ENCODE measurements around the gene RIOK1.

Gene RIOK1

GRCh38 chr6:7409740-7410139 lies 20.1 kb downstream of the RIOK1 start:
- DNase-seq (ENCODE audit: low spot score): no peak

- no peak for DNase-seq (ENCODE audit: low spot score)
Measured at GRCh38 chr6:7410851-7411250, 21.2 kb downstream of the RIOK1 start.

GRCh38 chr6:7411328-7411727 lies 21.7 kb downstream of the RIOK1 start:
- no peak for DNase-seq (ENCODE audit: low spot score)

- peak; percentile 72 for DNase-seq (ENCODE audit: low spot score)
Measured at GRCh38 chr6:7413151-7413823, 23.7 kb downstream of the RIOK1 start.

- peak; percentile 81 for DNase-seq (ENCODE audit: low spot score)
Measured at GRCh38 chr6:7414811-7415210, 25.2 kb downstream of the RIOK1 start.

GRCh38 chr6:7417684-7418083 lies 28.1 kb downstream of the RIOK1 start:
- DNase-seq (ENCODE audit: low spot score): no peak

- no peak for DNase-seq (ENCODE audit: low spot score)
Measured at GRCh38 chr6:7418238-7418905, 28.8 kb downstream of the RIOK1 start.

- no peak for DNase-seq (ENCODE audit: low spot score)
Measured at GRCh38 chr6:7419065-7419464, 29.5 kb downstream of the RIOK1 start.

- DNase-seq (ENCODE audit: low spot score): no peak
Measured at GRCh38 chr6:7421066-7421465, 31.5 kb downstream of the RIOK1 start.

- no peak for DNase-seq (ENCODE audit: low spot score)
Measured at GRCh38 chr6:7424058-7424457, 34.5 kb downstream of the RIOK1 start.

- DNase-seq (ENCODE audit: low spot score): no peak
Measured at GRCh38 chr6:7424967-7425807, 35.6 kb downstream of the RIOK1 start.

- no peak for DNase-seq (ENCODE audit: low spot score)
Measured at GRCh38 chr6:7425808-7426190, 36.2 kb downstream of the RIOK1 start.

- peak; percentile 55 for DNase-seq (ENCODE audit: low spot score)
Measured at GRCh38 chr6:7426447-7427169, 37.0 kb downstream of the RIOK1 start.

- no peak for DNase-seq (ENCODE audit: low spot score)
Measured at GRCh38 chr6:7431313-7431673, 41.7 kb downstream of the RIOK1 start.

- DNase-seq (ENCODE audit: low spot score): no peak
Measured at GRCh38 chr6:7431674-7432390, 42.2 kb downstream of the RIOK1 start.

GRCh38 chr6:7432391-7433120 lies 42.9 kb downstream of the RIOK1 start:
- DNase-seq (ENCODE audit: low spot score): no peak

- DNase-seq (ENCODE audit: low spot score): no peak
Measured at GRCh38 chr6:7433121-7433617, 43.6 kb downstream of the RIOK1 start.

- DNase-seq (ENCODE audit: low spot score): no peak
Measured at GRCh38 chr6:7434672-7435071, 45.1 kb downstream of the RIOK1 start.

GRCh38 chr6:7438011-7438410 lies 48.4 kb downstream of the RIOK1 start:
- DNase-seq (ENCODE audit: low spot score): no peak

- DNase-seq (ENCODE audit: low spot score): no peak
Measured at GRCh38 chr6:7439228-7439627, 49.6 kb downstream of the RIOK1 start.

GRCh38 chr6:7440476-7440875 lies 50.9 kb downstream of the RIOK1 start:
- no peak for DNase-seq (ENCODE audit: low spot score)
